Muscle of leg (tissue), 11 donors: ENCODE measurements around the gene XK. TPM values are rescaled to one million over a fixed set of nuclear protein-coding genes. Genes with fewer than 3 reads are reported as not detected.

Experiments
- DNase-seq: peaks from one replicate; pipeline ENCODE4 v3.0.0; 2013
- H3K27ac ChIP-seq: one replicate; pipeline ENCODE4 v1.5.1; 2013; ENCODE audit warnings: mild to moderate bottlenecking, low read length, control low read depth
- H3K27me3 ChIP-seq: one replicate; pipeline ENCODE4 v1.6.1; 2013; ENCODE audit warnings: low read length; ENCODE audit not compliant: control insufficient read depth, insufficient read depth
- H3K36me3 ChIP-seq: one replicate; pipeline ENCODE4 v1.6.1; 2013; ENCODE audit warnings: low read length; ENCODE audit not compliant: control insufficient read depth, insufficient read depth
- H3K4me1 ChIP-seq: one replicate; pipeline ENCODE4 v1.6.1; 2013; ENCODE audit warnings: low read length; ENCODE audit not compliant: control insufficient read depth, insufficient read depth
- H3K4me3 ChIP-seq: one replicate; pipeline ENCODE4 v1.5.1; 2013; ENCODE audit warnings: low read length, control low read depth
- H3K9me3 ChIP-seq: replicated peaks from 2 replicates; pipeline ENCODE4 v1.6.1; 2013; ENCODE audit warnings: low read depth, low read length; ENCODE audit not compliant: control insufficient read depth
- WGBS: methylation state at CpG from one replicate; pipeline ENCODE4 v1.1.5; 2013; ENCODE audit warnings: missing lambda C conversion rate; ENCODE audit not compliant: insufficient coverage; 5-methylcytosine and 5-hydroxymethylcytosine counted together
- polyA plus RNA-seq, 8 donors: library from polyadenylated mRNA; unstranded; fragments of 120-200 nt; gene quantifications; one replicate each; pipeline versions ENCODE4 v1.2.1 to v1.2.3, GENCODE V29; 2013; ENCODE audit warnings: inconsistent platforms in 1 of 8, low replicate concordance in 1 of 8; ENCODE audit not compliant: insufficient read length in 8 of 8, insufficient read depth in 1 of 8
- total RNA-seq: library from RNA; stranded (reverse); fragments of 120-200 nt; gene quantifications from one replicate; pipeline ENCODE4 v1.2.4, GENCODE V29; 2013

The XK gene
- total and polyA plus RNA-seq, 9 donors = 3.7 to 7.3 (median 5.1) TPM

GRCh38 chrX:37746951-37747350 is 61.4 kb downstream of the XK start:
- H3K27me3 ChIP-seq = peaks cover 6% of the 10 kb centered on the region
- no peak overlapping the region for H3K4me3 ChIP-seq
- no peak overlapping the region for H3K27ac ChIP-seq
- H3K9me3 ChIP-seq = no peaks in the 10 kb centered on the region
- no CpG with 5 or more reads among the region's 1 CpG for WGBS
- DNase-seq = no peak
- no peaks in the 10 kb centered on the region for H3K36me3 ChIP-seq
- H3K4me1 ChIP-seq = no peaks in the 10 kb centered on the region

DNA sequence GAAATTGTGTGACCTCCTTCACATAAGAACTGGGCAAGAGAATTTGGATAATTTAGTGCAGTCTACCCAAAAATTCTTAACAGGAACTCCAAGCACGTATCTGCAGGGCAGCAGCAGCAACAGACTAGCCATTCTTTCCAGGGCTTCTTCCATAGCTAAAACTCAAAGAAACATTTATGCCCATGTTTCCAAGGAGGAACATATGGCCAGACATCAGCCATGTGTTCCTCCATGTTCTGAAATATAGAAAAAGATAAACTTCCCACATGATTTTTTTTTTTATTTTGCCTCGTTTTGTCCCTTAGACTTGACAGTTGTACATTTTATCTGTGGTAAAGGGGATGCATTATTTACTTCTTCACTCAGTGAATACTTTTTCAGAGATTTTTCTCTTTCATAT is 66.7 kb downstream of the XK start:
- DNase-seq = no peak
- H3K4me3 ChIP-seq = no peak overlapping the region
- no peaks in the 10 kb centered on the region for H3K36me3 ChIP-seq
- H3K27ac ChIP-seq = no peak overlapping the region
- no peaks in the 10 kb centered on the region for H3K9me3 ChIP-seq
- peaks cover 3% of the 10 kb centered on the region for H3K27me3 ChIP-seq
- no CpG with 5 or more reads among the region's 2 CpGs for WGBS
- H3K4me1 ChIP-seq = no peaks in the 10 kb centered on the region

GRCh38 chrX:37752936-37753335 is 67.3 kb downstream of the XK start:
- no peak overlapping the region for H3K27ac ChIP-seq
- H3K4me1 ChIP-seq = no peaks in the 10 kb centered on the region
- peaks cover 3% of the 10 kb centered on the region for H3K27me3 ChIP-seq
- no peak for DNase-seq
- H3K36me3 ChIP-seq = no peaks in the 10 kb centered on the region
- H3K4me3 ChIP-seq = no peak overlapping the region
- H3K9me3 ChIP-seq = no peaks in the 10 kb centered on the region

- no peaks in the 10 kb centered on the region for H3K36me3 ChIP-seq
- H3K4me3 ChIP-seq = no peak overlapping the region
- no peaks in the 10 kb centered on the region for H3K4me1 ChIP-seq
- no peak overlapping the region for H3K27ac ChIP-seq
- peaks cover 3% of the 10 kb centered on the region for H3K27me3 ChIP-seq
- DNase-seq = no peak
- no peaks in the 10 kb centered on the region for H3K9me3 ChIP-seq
- WGBS = no CpG with 5 or more reads among the region's 2 CpGs
Measured at GRCh38 chrX:37753384-37753783, 67.8 kb downstream of the XK start.

DNA sequence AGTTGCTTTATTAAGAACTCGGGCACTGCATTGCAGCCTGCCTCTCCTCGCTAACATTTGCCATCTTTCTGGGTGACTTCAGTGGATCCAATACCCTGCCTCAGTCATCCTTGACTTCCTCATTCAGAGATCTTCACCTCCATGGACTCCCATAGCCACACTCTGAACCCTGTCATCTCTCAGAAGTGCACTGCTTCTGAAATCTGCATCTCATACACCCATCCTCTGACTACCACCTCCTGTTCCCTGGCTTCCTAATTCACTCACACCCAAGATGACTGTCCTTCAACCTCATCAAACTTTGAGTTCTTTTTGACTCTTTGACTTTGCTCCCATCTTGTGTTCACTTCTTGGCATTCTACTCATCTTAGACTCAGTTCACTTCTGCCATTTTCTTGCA is 68.9 kb downstream of the XK start:
- no peak for DNase-seq
- no peak overlapping the region for H3K27ac ChIP-seq

DNA sequence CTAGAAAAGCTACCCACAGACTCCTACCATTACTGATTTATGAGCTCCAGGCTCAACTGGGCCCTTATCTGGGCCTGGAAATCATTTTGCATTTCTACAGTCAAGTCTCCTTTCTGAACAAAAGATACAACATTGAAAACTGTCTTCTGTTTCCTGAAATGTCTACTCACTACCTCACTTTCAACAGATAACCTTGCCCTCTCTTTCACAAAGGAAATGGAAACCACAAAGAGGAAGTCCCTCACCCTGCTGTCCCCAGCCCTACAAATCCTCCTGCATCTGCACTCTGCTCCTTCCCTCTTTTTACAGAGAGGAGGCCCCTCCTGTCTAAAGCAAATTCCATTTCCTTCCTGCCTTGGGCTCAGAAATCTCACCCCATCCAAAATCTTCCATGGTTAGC is 69.4 kb downstream of the XK start:
- Histone ChIP-seq H3K27ac (no peak overlapping the region), H3K36me3 (no peaks in the 10 kb centered on the region), H3K4me1 (no peaks in the 10 kb centered on the region), H3K27me3 (peaks cover 3% of the 10 kb centered on the region), H3K9me3 (no peaks in the 10 kb centered on the region), H3K4me3 (no peak overlapping the region)
- DNase-seq = peak; percentile 55

More for the DNA sequence above, 68.9 kb downstream of the XK start:
- Histone ChIP-seq H3K9me3 (no peaks in the 10 kb centered on the region), H3K4me3 (no peak overlapping the region), H3K36me3 (no peaks in the 10 kb centered on the region), H3K4me1 (no peaks in the 10 kb centered on the region), H3K27me3 (peaks cover 3% of the 10 kb centered on the region)
- 77% methylated on average over 2 of the region's 2 CpGs for WGBS

DNA sequence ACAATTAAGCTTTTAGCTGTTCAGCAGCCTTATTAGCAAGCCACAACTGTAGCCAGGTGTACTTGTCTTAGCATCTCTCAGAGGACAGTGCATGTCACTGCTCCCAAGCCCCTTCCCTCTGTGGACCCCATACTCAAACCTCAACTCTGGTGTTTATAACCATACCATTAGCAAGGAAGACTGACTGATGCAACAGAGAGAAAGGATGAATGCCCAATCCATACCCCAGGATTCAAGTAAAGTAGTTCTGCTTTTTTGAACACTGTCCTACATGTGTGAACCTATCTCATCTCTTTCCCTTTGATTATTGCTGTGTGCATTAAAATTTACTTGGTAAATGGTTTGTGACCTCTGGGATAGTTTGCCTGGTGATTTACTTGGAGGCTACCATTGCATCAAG is 71.5 kb downstream of the XK start:
- Histone ChIP-seq H3K4me3 (no peak overlapping the region), H3K36me3 (no peaks in the 10 kb centered on the region), H3K4me1 (no peaks in the 10 kb centered on the region), H3K27ac (no peak overlapping the region), H3K9me3 (no peaks in the 10 kb centered on the region), H3K27me3 (peaks cover 3% of the 10 kb centered on the region)
- no peak for DNase-seq

- Histone ChIP-seq H3K27ac (no peak overlapping the region), H3K9me3 (no peaks in the 10 kb centered on the region), H3K4me1 (no peaks in the 10 kb centered on the region), H3K36me3 (no peaks in the 10 kb centered on the region), H3K27me3 (peaks cover 1% of the 10 kb centered on the region), H3K4me3 (no peak overlapping the region)
- DNase-seq = no peak
- WGBS = no CpG with 5 or more reads among the region's 1 CpG
Measured at GRCh38 chrX:37759351-37759750, 73.8 kb downstream of the XK start.

DNA sequence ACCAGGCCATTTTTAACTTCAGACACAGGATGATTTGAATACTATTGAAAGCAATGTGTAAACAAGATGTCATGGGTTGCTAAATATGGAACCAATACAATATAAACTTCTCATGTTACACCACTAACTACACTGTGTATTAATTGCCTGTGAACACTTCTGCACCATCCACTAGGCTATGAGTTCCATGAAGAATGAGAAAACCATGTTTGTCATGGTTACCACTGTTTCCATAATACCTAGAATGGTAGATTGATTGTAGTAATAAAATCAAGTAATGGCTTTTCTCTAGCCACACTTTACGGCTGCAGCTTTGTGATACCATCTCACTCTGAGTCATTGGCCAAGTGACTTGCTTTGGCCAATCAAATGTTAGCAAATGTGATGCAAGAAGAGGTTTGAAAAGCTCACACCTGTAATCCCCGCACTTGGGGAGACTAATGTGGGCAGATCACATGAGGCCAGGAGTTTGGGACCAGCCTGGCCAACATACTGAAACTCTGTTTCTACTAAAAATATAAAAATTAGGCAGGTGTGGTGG is 74.4 kb downstream of the XK start:
- Histone ChIP-seq H3K27me3 (no peaks in the 10 kb centered on the region), H3K27ac (no peak overlapping the region), H3K9me3 (no peaks in the 10 kb centered on the region), H3K36me3 (no peaks in the 10 kb centered on the region), H3K4me1 (no peaks in the 10 kb centered on the region), H3K4me3 (no peak overlapping the region)
- DNase-seq = no peak
- WGBS = 60% methylated on average over 1 of the region's 2 CpGs

- H3K27ac ChIP-seq = no peak overlapping the region
- H3K4me3 ChIP-seq = no peak overlapping the region
- H3K27me3 ChIP-seq = no peaks in the 10 kb centered on the region
- DNase-seq = no peak
- no peaks in the 10 kb centered on the region for H3K4me1 ChIP-seq
- no peaks in the 10 kb centered on the region for H3K36me3 ChIP-seq
- H3K9me3 ChIP-seq = no peaks in the 10 kb centered on the region
Measured at GRCh38 chrX:37763400-37763799, 77.8 kb downstream of the XK start.

DNA sequence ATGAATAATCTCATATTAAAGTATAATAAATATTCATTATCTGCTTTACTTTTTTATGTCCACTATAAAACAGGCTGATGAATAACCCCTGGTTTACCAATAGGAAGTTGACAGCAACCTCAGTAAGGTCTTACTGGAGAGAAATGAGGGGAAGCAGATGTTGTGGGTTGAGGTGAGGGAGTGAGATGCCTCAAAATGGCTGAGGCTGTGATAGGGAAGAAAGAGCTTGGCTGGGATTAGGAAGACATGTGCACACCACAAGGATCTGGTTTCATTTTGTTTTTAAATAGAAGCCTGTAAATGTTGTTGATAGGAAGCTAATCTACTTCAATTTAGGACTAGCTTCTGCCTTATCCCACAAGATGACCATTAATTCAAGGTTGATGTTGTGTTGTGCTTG is 79.9 kb downstream of the XK start:
- H3K4me3 ChIP-seq = no peak overlapping the region
- DNase-seq = no peak
- H3K4me1 ChIP-seq = no peaks in the 10 kb centered on the region
- H3K9me3 ChIP-seq = no peaks in the 10 kb centered on the region
- no peaks in the 10 kb centered on the region for H3K27me3 ChIP-seq
- no peak overlapping the region for H3K27ac ChIP-seq
- H3K36me3 ChIP-seq = no peaks in the 10 kb centered on the region
